SU-DHL-6 (cell line): ENCODE results near the gene RAPSN.

Experiments used
- EZH2phosphoT487 ChIP-seq: fragments of 200-600 bp; sonication (generic), shearing (Covaris generic); conservative IDR thresholded peaks from 2 replicates; pipeline ENCODE4 v1.6.1; 2018; ENCODE audit warnings: mild to moderate bottlenecking, antibody characterized with exemption, low read length, moderate library complexity, mixed read lengths
- TF ChIP-seq, protein P1 (sequence below): fragments of 200-600 bp; sonication (generic); IDR thresholded peaks from one replicate; pipeline ENCODE4 v1.5.1; 2017; ENCODE audit warnings: antibody characterized with exemption, mild to moderate bottlenecking, low read length, moderate library complexity; ENCODE audit not compliant: insufficient read depth, poor library complexity, severe bottlenecking

DNA sequence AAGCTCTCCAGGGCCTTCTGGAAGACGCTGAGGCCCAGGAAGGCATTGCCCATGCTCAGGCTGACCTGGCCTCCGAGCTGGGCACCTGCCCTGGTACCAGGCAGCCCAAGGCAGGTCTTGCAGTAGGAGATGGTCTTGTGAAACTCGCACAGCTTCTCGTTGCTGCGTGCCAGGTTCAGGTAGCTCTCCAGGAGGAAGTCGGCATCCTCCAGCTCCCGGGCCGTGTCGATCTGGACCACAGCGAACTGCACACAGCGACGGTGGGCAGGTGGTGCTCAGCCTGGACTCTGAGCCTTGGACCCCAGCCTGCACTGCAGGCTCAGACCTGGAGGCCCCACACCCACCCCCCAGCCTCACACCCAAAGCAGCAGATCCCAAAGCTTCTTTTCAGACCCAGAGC is 1.0 kb downstream of the RAPSN start:
- TF ChIP-seq, protein P1, sequence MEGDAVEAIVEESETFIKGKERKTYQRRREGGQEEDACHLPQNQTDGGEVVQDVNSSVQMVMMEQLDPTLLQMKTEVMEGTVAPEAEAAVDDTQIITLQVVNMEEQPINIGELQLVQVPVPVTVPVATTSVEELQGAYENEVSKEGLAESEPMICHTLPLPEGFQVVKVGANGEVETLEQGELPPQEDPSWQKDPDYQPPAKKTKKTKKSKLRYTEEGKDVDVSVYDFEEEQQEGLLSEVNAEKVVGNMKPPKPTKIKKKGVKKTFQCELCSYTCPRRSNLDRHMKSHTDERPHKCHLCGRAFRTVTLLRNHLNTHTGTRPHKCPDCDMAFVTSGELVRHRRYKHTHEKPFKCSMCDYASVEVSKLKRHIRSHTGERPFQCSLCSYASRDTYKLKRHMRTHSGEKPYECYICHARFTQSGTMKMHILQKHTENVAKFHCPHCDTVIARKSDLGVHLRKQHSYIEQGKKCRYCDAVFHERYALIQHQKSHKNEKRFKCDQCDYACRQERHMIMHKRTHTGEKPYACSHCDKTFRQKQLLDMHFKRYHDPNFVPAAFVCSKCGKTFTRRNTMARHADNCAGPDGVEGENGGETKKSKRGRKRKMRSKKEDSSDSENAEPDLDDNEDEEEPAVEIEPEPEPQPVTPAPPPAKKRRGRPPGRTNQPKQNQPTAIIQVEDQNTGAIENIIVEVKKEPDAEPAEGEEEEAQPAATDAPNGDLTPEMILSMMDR = no peak
- TF ChIP-seq EZH2phosphoT487 = no peak
